Suprapubic skin (tissue), 3 donors: ENCODE data around the gene PITX3.

Experiments
- EP300 ChIP-seq: sonication (generic); formaldehyde crosslinking; IDR thresholded peaks from one replicate; pipeline ENCODE4 v1.6.1; 2017; ENCODE audit warnings: antibody characterized with exemption
- POLR2A ChIP-seq, 2 donors: fragments of 450-650 bp; IDR thresholded peaks; one replicate each; pipeline ENCODE4 v1.6.1; 2017; ENCODE audit warnings: antibody characterized with exemption in 2 of 2, mild to moderate bottlenecking in 2 of 2, moderate library complexity in 2 of 2
- TF ChIP-seq, protein P1 (sequence below), 2 donors: fragments of 200-600 bp in 1 of 2; fragments of 450-650 bp in 1 of 2; sonication (generic) in 1 of 2; IDR thresholded peaks; one replicate each; pipeline ENCODE4 v1.5.1; 2016 to 2019; ENCODE audit warnings: antibody characterized with exemption in 2 of 2, mild to moderate bottlenecking in 1 of 2, moderate library complexity in 1 of 2

GRCh38 chr10:102285133-102285532 is 43.8 kb upstream of the PITX3 start:
- TF ChIP-seq EP300 (no peak), POLR2A (IDR thresholded peaks at IDR 0.05) (no peak)
- TF ChIP-seq, protein P1, sequence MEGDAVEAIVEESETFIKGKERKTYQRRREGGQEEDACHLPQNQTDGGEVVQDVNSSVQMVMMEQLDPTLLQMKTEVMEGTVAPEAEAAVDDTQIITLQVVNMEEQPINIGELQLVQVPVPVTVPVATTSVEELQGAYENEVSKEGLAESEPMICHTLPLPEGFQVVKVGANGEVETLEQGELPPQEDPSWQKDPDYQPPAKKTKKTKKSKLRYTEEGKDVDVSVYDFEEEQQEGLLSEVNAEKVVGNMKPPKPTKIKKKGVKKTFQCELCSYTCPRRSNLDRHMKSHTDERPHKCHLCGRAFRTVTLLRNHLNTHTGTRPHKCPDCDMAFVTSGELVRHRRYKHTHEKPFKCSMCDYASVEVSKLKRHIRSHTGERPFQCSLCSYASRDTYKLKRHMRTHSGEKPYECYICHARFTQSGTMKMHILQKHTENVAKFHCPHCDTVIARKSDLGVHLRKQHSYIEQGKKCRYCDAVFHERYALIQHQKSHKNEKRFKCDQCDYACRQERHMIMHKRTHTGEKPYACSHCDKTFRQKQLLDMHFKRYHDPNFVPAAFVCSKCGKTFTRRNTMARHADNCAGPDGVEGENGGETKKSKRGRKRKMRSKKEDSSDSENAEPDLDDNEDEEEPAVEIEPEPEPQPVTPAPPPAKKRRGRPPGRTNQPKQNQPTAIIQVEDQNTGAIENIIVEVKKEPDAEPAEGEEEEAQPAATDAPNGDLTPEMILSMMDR (IDR thresholded peaks at IDR 0.05), result no peak
